Measurements from ENCODE around the gene GRIK4.

GRCh38 chr11:120680322-120680721 lies 168.8 kb downstream of the GRIK4 start:
- TF ChIP-seq POLR2AphosphoS5 (IDR thresholded peaks at IDR 0.05; ENCODE audit: low read depth, low read length) (no peak), SIN3A (IDR thresholded peaks at IDR 0.05; ENCODE audit: borderline replicate concordance, insufficient read depth, low read length) (no peak)

Measured in PFSK-1 (cell line).